HFF-Myc (cell line): ENCODE data around the gene OSBPL1A.
"Not testable (repeated sequence)": the region's sequence is repeated elsewhere in the genome, so short reads cannot be mapped to it uniquely, and the experiment has no call there.

Experiments
- DNase-seq: peaks from one replicate; pipeline ENCODE4 v3.0.0-alpha.2; 2011; ENCODE audit warnings: low read depth; ENCODE audit errors: extremely low read depth
- H3K4me3 ChIP-seq: replicated peaks from 2 replicates; pipeline ENCODE4 v1.5.1; 2011; ENCODE audit warnings: low read depth, mild to moderate bottlenecking, control low read depth, low read length
- CTCF ChIP-seq: IDR thresholded peaks from 2 replicates; pipeline ENCODE4 v1.5.1; 2012; ENCODE audit warnings: mild to moderate bottlenecking, low read depth, low read length, control low read depth; ENCODE audit errors: missing control alignments

The OSBPL1A gene

DNA sequence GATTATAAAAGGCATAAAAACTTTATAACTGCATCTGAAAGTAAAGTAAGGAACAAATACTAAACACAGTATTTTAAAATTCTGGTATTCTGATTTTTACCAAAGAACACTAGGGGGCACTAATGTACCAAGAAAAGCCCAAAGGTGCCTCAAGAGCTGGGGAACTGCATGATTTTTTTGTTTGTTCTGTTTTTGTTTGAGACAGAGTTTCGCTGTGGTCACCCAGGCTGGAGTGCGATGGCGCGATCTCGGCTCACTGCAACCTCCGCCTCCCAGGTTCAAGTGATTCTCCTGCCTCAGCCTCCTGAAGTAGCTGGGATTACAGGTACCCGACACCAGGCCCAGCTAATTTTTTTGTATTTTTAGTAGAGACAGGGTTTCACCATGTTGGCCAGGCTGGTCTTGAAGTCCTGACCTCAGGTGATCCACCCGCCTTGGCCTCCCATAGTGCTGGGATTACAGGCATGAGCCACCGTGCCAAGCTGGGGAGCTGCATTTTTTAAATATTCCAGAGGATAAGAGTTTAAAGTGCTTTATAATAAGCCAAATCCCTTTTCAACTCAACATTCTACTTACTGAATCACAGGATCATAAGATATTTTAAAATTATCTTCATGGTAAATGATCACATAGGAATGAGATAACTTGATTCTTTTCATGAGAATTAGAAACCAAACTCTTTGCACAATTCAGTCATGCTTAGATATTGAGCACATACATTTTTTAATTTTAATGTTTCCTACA, 37.7 kb downstream of the OSBPL1A start:
- TF ChIP-seq CTCF = peak; percentile 41
- not testable (repeated sequence) for H3K4me3 ChIP-seq
- DNase-seq = peak; percentile 48

GRCh38 chr18:24354278-24354677, 43.3 kb downstream of the OSBPL1A start:
- TF ChIP-seq CTCF = no peak
- no peak for DNase-seq
- no peak overlapping the region for H3K4me3 ChIP-seq

DNA sequence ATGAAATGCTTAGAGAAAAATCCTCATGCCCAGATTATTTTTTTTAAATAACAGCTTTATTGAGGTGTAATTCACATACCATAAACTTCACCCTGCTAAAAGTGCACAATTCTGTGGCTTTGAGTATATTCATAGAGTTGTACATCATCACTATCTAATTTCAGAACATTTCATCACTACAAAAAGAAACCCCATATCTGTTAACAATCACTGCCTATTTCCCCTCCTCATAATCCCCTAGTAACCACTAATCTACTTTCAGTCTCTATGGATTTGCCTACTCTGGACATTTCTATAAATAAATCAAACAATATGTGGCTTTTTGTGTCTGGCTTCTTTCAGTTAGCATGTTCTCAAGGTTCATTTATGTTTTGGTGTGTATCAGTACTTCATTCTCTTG, 51.4 kb downstream of the OSBPL1A start:
- DNase-seq = no peak
- no peak for TF ChIP-seq CTCF
- no peak overlapping the region for H3K4me3 ChIP-seq

- no peak for DNase-seq
- no peak for TF ChIP-seq CTCF
- no peak overlapping the region for H3K4me3 ChIP-seq
Measured at GRCh38 chr18:24344509-24344908, 53.1 kb downstream of the OSBPL1A start.

DNA sequence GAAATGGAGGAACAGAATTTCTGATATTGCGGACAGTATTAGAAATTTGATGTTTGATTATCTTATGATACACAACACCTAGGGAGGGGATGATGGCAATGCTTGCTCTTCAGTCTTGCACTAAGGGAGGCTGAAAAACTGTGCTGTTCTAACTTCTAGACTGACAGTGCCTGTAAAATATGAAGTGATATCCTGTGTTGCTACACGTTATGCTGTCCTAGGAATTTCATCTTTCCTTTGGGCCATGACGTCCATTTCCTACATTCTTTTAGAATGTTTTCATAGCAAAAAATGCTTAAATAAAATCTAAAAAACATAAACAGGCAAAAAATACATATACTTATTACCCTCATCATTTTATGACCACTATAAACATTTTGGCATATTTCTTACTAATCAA, 55.3 kb downstream of the OSBPL1A start:
- no peak for TF ChIP-seq CTCF
- no peak overlapping the region for H3K4me3 ChIP-seq
- no peak for DNase-seq

DNA sequence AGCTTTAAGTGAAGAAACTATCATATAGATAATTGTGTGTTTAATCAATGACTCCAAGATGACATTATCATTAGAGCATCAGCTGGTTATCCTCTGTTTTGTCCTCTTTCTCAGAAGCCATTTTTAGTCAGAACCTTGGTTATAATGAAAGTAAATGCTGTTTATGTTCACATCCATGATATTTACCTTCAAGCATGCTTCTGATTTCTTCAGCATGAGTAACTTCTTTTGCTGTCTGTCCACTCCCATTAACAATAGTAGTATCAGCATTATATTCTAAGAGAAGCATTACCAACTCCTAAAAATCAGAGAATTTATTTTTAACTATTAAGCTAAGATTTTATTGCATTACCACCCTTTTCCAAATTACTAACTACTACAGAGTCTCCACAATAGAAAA, 56.3 kb downstream of the OSBPL1A start:
- no peak for TF ChIP-seq CTCF
- no peak overlapping the region for H3K4me3 ChIP-seq
- no peak for DNase-seq

DNA sequence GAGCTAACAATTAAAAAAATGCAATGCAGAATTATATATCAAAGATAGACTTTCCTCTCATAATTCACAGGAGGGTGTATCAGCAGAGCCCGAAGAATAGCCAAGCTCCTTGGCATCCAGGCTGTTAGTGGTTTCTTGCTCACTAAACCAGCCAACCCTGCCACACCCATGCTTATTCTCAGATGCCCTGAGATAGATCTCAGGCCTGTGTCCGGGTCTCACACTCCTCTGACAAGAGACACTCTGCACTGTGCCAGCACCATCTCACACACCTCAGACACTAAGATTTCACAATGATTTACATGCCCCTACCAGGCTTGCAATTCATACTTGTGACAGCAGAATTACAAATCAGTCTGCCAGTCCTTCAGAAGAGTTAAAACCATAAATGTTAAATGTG, 64.5 kb downstream of the OSBPL1A start:
- H3K4me3 ChIP-seq = no peak overlapping the region
- DNase-seq = no peak
- TF ChIP-seq CTCF = no peak
